Vagina (tissue), 2 donors: ENCODE measurements around the gene LPAR6. TPM values are rescaled to one million over a fixed set of nuclear protein-coding genes. Genes with fewer than 3 reads are reported as not detected.
A peak's percentile ranks its signal among the peaks of the same experiment; 100 is the strongest.

Source experiments
- DNase-seq, 2 donors: peaks; one replicate each; pipeline ENCODE4 v3.0.0-alpha.2; 2017; ENCODE audit errors: extremely low spot score in 2 of 2
- H3K27ac ChIP-seq: fragments of 200-600 bp; sonication (generic); one replicate; pipeline ENCODE4 v1.5.1; 2019
- H3K27me3 ChIP-seq: fragments of 200-600 bp; sonication (generic); one replicate; pipeline ENCODE4 v1.5.1; 2019
- H3K36me3 ChIP-seq, 2 donors: fragments of 200-600 bp; sonication (generic); one replicate each; pipeline ENCODE4 v1.5.1; 2017 to 2019
- H3K4me1 ChIP-seq: fragments of 200-600 bp; sonication (generic); one replicate; pipeline ENCODE4 v1.5.1; 2019
- H3K4me3 ChIP-seq, 2 donors: fragments of 200-600 bp; sonication (generic); 1 replicate in 1 of 2; 2 replicates in 1 of 2; pipeline ENCODE4 v1.5.1; 2016 to 2019
- H3K9me3 ChIP-seq: fragments of 200-600 bp; sonication (generic); one replicate; pipeline ENCODE4 v1.5.1; 2019
- POLR2A ChIP-seq, 2 donors: fragments of 450-650 bp; IDR thresholded peaks; one replicate each; pipeline ENCODE4 v1.6.1; 2017; ENCODE audit warnings: antibody characterized with exemption in 2 of 2, mild to moderate bottlenecking in 2 of 2, moderate library complexity in 2 of 2
- POLR2AphosphoS5 ChIP-seq, 2 donors: sonication (generic); formaldehyde crosslinking; IDR thresholded peaks; one replicate each; pipeline ENCODE4 v1.9.0; 2017; ENCODE audit warnings: antibody characterized with exemption in 2 of 2, mild to moderate bottlenecking in 2 of 2, low read depth in 1 of 2; ENCODE audit not compliant: insufficient read depth in 1 of 2
- intact Hi-C: fragments of 100-400 bp; cut with DNase I; formaldehyde crosslinking; loops from one replicate; pipeline ENCODE4 v1.15.1; 2023
- total RNA-seq: library from RNA; depleted of rRNA; stranded (reverse); fragments of >200 nt; gene quantifications from one replicate; pipeline ENCODE4 v1.2.3, GENCODE V29; 2016
- TF ChIP-seq, protein P1 (sequence below), 3 experiments: fragments of 450-650 bp in 2 of 3; fragments of 200-600 bp in 1 of 3; sonication (generic) in 1 of 3; IDR thresholded peaks; one replicate each; pipeline ENCODE4 v1.5.1; 2017 to 2019; ENCODE audit warnings: antibody characterized with exemption in 3 of 3, mild to moderate bottlenecking in 2 of 3, moderate library complexity in 2 of 3

The LPAR6 gene
- total RNA-seq, 1 donor from 2014 or later = 43.2 TPM

GRCh38 chr13:48448959-48449614 is 36.2 kb upstream of the LPAR6 start:
- Histone ChIP-seq H3K36me3 (no peaks in the 10 kb centered on the region), H3K27ac (peak overlapping the region; percentile 78), H3K27me3 (no peaks in the 10 kb centered on the region), H3K4me1 (peaks cover 31% of the 10 kb centered on the region), H3K4me3 (peak overlapping the region in 1 of 2 donors; percentile 2), H3K9me3 (peaks cover 8% of the 10 kb centered on the region)
- no peak for DNase-seq
- intact Hi-C loops = no loop called here
- TF ChIP-seq POLR2A (IDR thresholded peaks at IDR 0.05) (no peak), POLR2AphosphoS5 (IDR thresholded peaks at IDR 0.05; ENCODE audit: insufficient read depth in 1 of 2, low read depth in 1 of 2) (peak in 1 of 2 donors; percentile 76)

DNA sequence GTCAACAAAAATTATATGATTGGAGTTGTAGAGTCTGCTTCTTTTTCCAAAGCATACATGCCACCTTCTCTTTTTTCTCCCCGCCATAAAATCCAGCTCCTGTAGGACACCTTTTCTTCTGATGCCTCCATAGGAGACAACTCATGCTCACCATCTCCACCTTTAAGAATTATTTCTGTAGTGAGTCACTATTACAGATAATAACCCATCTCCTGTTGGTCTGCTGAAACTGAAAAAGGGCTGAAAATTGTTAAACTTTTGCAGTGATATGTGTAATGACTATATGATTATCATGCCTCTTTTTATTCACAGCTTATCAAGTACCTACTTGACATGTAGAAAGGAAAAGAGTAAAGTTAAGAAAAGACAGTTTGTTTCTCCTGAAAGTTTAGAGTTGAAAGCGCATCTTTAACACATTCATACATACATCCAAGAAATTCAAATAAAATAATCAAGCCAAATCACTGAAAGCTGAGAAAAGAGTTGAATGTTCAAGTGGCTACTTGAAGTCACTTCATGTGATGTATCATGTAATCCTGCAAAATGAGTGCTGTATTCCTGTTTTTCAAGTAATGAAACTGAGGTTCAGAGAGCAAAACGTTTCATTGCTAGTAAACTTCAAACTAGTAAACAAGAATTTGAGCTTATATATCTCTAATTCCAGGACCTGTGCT is 35.5 kb upstream of the LPAR6 start:
- DNase-seq = no peak
- Histone ChIP-seq H3K4me3 (peak overlapping the region in 1 of 2 donors; percentile 2), H3K36me3 (no peaks in the 10 kb centered on the region), H3K27ac (peak overlapping the region; percentile 78), H3K4me1 (peaks cover 31% of the 10 kb centered on the region), H3K27me3 (no peaks in the 10 kb centered on the region), H3K9me3 (peaks cover 8% of the 10 kb centered on the region)
- TF ChIP-seq POLR2AphosphoS5 (IDR thresholded peaks at IDR 0.05; ENCODE audit: insufficient read depth in 1 of 2, low read depth in 1 of 2) (no peak), POLR2A (IDR thresholded peaks at IDR 0.05) (no peak)
- TF ChIP-seq, protein P1, sequence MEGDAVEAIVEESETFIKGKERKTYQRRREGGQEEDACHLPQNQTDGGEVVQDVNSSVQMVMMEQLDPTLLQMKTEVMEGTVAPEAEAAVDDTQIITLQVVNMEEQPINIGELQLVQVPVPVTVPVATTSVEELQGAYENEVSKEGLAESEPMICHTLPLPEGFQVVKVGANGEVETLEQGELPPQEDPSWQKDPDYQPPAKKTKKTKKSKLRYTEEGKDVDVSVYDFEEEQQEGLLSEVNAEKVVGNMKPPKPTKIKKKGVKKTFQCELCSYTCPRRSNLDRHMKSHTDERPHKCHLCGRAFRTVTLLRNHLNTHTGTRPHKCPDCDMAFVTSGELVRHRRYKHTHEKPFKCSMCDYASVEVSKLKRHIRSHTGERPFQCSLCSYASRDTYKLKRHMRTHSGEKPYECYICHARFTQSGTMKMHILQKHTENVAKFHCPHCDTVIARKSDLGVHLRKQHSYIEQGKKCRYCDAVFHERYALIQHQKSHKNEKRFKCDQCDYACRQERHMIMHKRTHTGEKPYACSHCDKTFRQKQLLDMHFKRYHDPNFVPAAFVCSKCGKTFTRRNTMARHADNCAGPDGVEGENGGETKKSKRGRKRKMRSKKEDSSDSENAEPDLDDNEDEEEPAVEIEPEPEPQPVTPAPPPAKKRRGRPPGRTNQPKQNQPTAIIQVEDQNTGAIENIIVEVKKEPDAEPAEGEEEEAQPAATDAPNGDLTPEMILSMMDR (IDR thresholded peaks at IDR 0.05) = no peak
- intact Hi-C loops = no loop called here

GRCh38 chr13:48446464-48446863 is 33.6 kb upstream of the LPAR6 start:
- Histone ChIP-seq H3K27ac (peak overlapping the region; percentile 9), H3K4me1 (peaks cover 31% of the 10 kb centered on the region), H3K36me3 (no peaks in the 10 kb centered on the region), H3K4me3 (no peak overlapping the region), H3K9me3 (peaks cover 6% of the 10 kb centered on the region), H3K27me3 (no peaks in the 10 kb centered on the region)
- DNase-seq = no peak
- TF ChIP-seq POLR2A (IDR thresholded peaks at IDR 0.05) = no peak
- no peak for TF ChIP-seq POLR2AphosphoS5 (IDR thresholded peaks at IDR 0.05; ENCODE audit: insufficient read depth in 1 of 2, low read depth in 1 of 2)
- TF ChIP-seq, protein P1 (IDR thresholded peaks at IDR 0.05) = no peak
- intact Hi-C loops = no loop called here

GRCh38 chr13:48443442-48444208 is 30.7 kb upstream of the LPAR6 start:
- DNase-seq = no peak
- H3K9me3 ChIP-seq = no peaks in the 10 kb centered on the region
- peak overlapping the region; percentile 60 for H3K27ac ChIP-seq
- H3K36me3 ChIP-seq = no peaks in the 10 kb centered on the region
- H3K4me3 ChIP-seq = no peak overlapping the region
- intact Hi-C loops = no loop called here
- no peaks in the 10 kb centered on the region for H3K27me3 ChIP-seq
- TF ChIP-seq POLR2AphosphoS5 (IDR thresholded peaks at IDR 0.05; ENCODE audit: insufficient read depth in 1 of 2, low read depth in 1 of 2) (no peak), POLR2A (IDR thresholded peaks at IDR 0.05) (no peak)
- TF ChIP-seq, protein P1 (IDR thresholded peaks at IDR 0.05) = no peak
- peaks cover 16% of the 10 kb centered on the region for H3K4me1 ChIP-seq

DNA sequence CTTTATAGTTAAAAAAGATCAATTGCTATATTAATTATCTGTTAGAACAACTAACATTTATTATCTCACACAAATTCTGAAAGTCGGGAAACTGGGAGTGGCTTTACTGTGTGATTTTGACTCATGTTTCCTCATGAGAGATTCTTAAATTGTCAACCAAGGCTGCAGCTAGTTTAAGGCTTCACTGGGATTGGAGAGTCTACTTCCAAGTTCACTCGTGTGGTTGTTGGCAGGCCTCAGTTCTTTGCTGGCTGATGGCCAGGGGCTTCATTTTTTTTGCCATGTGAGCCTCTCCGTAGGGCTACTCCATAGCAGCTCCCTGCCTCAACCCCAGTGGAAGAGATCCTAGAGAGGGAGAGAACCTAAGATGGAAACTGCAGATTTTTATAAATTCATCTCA is 24.5 kb upstream of the LPAR6 start:
- Histone ChIP-seq H3K27me3 (no peaks in the 10 kb centered on the region), H3K27ac (peak overlapping the region; percentile 51), H3K9me3 (no peaks in the 10 kb centered on the region), H3K4me3 (no peak overlapping the region), H3K4me1 (peaks cover 27% of the 10 kb centered on the region), H3K36me3 (no peaks in the 10 kb centered on the region)
- no peak for DNase-seq
- no peak for TF ChIP-seq POLR2A (IDR thresholded peaks at IDR 0.05)
- TF ChIP-seq, protein P1 (IDR thresholded peaks at IDR 0.05) = no peak
- peak in 1 of 2 donors; percentile 9 for TF ChIP-seq POLR2AphosphoS5 (IDR thresholded peaks at IDR 0.05; ENCODE audit: insufficient read depth in 1 of 2, low read depth in 1 of 2)
- intact Hi-C loops = no loop called here
